ENCODE data around the gene PIP5K1B. TPM values are rescaled to one million over a fixed set of nuclear protein-coding genes. Genes with fewer than 3 reads are reported as not detected.

PIP5K1B gene
- polyA plus RNA-seq, 1 donor (not counting 4 experiments of a cell fraction or from before 2014, with no cell fraction given) = not detected

GRCh38 chr9:68979538-68980314 lies 274.7 kb downstream of the PIP5K1B start:
- Histone ChIP-seq H3K27me3 (ENCODE audit: control insufficient read depth, extremely low read depth, insufficient read depth, low read length) (no peaks in the 10 kb centered on the region), H3K9ac (ENCODE audit: control insufficient read depth, extremely low read depth, insufficient read depth, low read length) (no peak overlapping the region), H2AFZ (ENCODE audit: control insufficient read depth, low read length) (no peak overlapping the region), H3K4me3 (ENCODE audit: control insufficient read depth in 2 of 3, extremely low read depth in 1 of 3, insufficient read depth in 2 of 3, low read depth in 1 of 3, low read length in 3 of 3) (no peak overlapping the region), H4K20me1 (ENCODE audit: control insufficient read depth, extremely low read depth, insufficient read depth, low read length) (no peaks in the 10 kb centered on the region), H3K27ac (ENCODE audit: control insufficient read depth, insufficient read depth, low read length) (no peak overlapping the region), H3K36me3 (ENCODE audit: control insufficient read depth in 2 of 2, extremely low read depth in 1 of 2, insufficient read depth in 2 of 2, low read length in 2 of 2) (no peaks in the 10 kb centered on the region), H3K79me2 (ENCODE audit: control insufficient read depth, insufficient read depth, low read length) (no peaks in the 10 kb centered on the region), H3K4me2 (ENCODE audit: control insufficient read depth, extremely low read depth, insufficient read depth, low read depth, low read length) (no peak overlapping the region), H3K4me1 (ENCODE audit: control insufficient read depth, extremely low read depth, insufficient read depth, low read length) (no peaks in the 10 kb centered on the region), H3K9me3 (ENCODE audit: control insufficient read depth, low read depth, low read length) (no peaks in the 10 kb centered on the region), H3K9me1 (ENCODE audit: control insufficient read depth, extremely low read depth, insufficient read depth, low read length) (no peaks in the 10 kb centered on the region)
- TF ChIP-seq EZH2 (IDR thresholded peaks at IDR 0.05; ENCODE audit: low read length) = no peak
- TF ChIP-seq, protein P1, sequence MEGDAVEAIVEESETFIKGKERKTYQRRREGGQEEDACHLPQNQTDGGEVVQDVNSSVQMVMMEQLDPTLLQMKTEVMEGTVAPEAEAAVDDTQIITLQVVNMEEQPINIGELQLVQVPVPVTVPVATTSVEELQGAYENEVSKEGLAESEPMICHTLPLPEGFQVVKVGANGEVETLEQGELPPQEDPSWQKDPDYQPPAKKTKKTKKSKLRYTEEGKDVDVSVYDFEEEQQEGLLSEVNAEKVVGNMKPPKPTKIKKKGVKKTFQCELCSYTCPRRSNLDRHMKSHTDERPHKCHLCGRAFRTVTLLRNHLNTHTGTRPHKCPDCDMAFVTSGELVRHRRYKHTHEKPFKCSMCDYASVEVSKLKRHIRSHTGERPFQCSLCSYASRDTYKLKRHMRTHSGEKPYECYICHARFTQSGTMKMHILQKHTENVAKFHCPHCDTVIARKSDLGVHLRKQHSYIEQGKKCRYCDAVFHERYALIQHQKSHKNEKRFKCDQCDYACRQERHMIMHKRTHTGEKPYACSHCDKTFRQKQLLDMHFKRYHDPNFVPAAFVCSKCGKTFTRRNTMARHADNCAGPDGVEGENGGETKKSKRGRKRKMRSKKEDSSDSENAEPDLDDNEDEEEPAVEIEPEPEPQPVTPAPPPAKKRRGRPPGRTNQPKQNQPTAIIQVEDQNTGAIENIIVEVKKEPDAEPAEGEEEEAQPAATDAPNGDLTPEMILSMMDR (optimal IDR thresholded peaks at IDR 0.05 in 1 of 3, IDR thresholded peaks at IDR 0.05 in 1 of 3, conservative IDR thresholded peaks at IDR 0.05 in 1 of 3; ENCODE audit: extremely low read depth in 1 of 3, insufficient read depth in 2 of 3, low read length in 3 of 3) = no peak
- dilution Hi-C loops (cut with MboI; ENCODE audit: extremely low pct_ligation_motif_present, low sequenced_read_pairs) = loop anchor here (25.0 kb wide), 1 partner anchor 367 kb away; no protein-coding TSS in a partner anchor
- FAIRE-seq (no peak), DNase-seq (ENCODE audit: low read depth, low spot score) (no peak)

- no peak for TF ChIP-seq EZH2 (IDR thresholded peaks at IDR 0.05; ENCODE audit: low read length)
- TF ChIP-seq, protein P1 (optimal IDR thresholded peaks at IDR 0.05 in 1 of 3, IDR thresholded peaks at IDR 0.05 in 1 of 3, conservative IDR thresholded peaks at IDR 0.05 in 1 of 3; ENCODE audit: extremely low read depth in 1 of 3, insufficient read depth in 2 of 3, low read length in 3 of 3) = no peak
- dilution Hi-C loops (cut with MboI; ENCODE audit: extremely low pct_ligation_motif_present, low sequenced_read_pairs) = loop anchor here (25.0 kb wide), 1 partner anchor 368 kb away; no protein-coding TSS in a partner anchor
- Histone ChIP-seq H3K79me2 (ENCODE audit: control insufficient read depth, insufficient read depth, low read length) (no peaks in the 10 kb centered on the region), H3K9me3 (ENCODE audit: control insufficient read depth, low read depth, low read length) (no peaks in the 10 kb centered on the region), H3K36me3 (ENCODE audit: control insufficient read depth in 2 of 2, extremely low read depth in 1 of 2, insufficient read depth in 2 of 2, low read length in 2 of 2) (no peaks in the 10 kb centered on the region), H4K20me1 (ENCODE audit: control insufficient read depth, extremely low read depth, insufficient read depth, low read length) (no peaks in the 10 kb centered on the region), H3K4me3 (ENCODE audit: control insufficient read depth in 2 of 3, extremely low read depth in 1 of 3, insufficient read depth in 2 of 3, low read depth in 1 of 3, low read length in 3 of 3) (no peak overlapping the region), H3K4me2 (ENCODE audit: control insufficient read depth, extremely low read depth, insufficient read depth, low read depth, low read length) (no peak overlapping the region), H3K27ac (ENCODE audit: control insufficient read depth, insufficient read depth, low read length) (no peak overlapping the region), H2AFZ (ENCODE audit: control insufficient read depth, low read length) (no peak overlapping the region), H3K9ac (ENCODE audit: control insufficient read depth, extremely low read depth, insufficient read depth, low read length) (no peak overlapping the region), H3K27me3 (ENCODE audit: control insufficient read depth, extremely low read depth, insufficient read depth, low read length) (no peaks in the 10 kb centered on the region), H3K4me1 (ENCODE audit: control insufficient read depth, extremely low read depth, insufficient read depth, low read length) (no peaks in the 10 kb centered on the region), H3K9me1 (ENCODE audit: control insufficient read depth, extremely low read depth, insufficient read depth, low read length) (no peaks in the 10 kb centered on the region)
- FAIRE-seq = no peak
- no peak for DNase-seq (ENCODE audit: low read depth, low spot score)
Measured at GRCh38 chr9:68980341-68980914, 275.4 kb downstream of the PIP5K1B start.
